Keratinocyte (primary cell): ENCODE results near the gene PTPN6. TPM values are rescaled to one million over a fixed set of nuclear protein-coding genes. Genes with fewer than 3 reads are reported as not detected.

Experiments
- DNase-seq: peaks from one replicate; pipeline ENCODE4 v3.0.0-alpha.2; 2011; ENCODE audit warnings: low read depth, missing footprints, low spot score
- FAIRE-seq: peaks from 2 replicates; lab custom pipeline; 2011; peaks lifted over from hg19 to GRCh38; lab: Jason Lieb, UNC
- H2AFZ ChIP-seq: 2 replicates; pipeline ENCODE4 v1.6.0; 2012; ENCODE audit warnings: low read length, control low read depth, inconsistent platforms; ENCODE audit not compliant: control insufficient read depth
- H3K27ac ChIP-seq: 2 replicates; pipeline ENCODE4 v1.5.1; 2011; ENCODE audit warnings: low read length; ENCODE audit not compliant: control insufficient read depth, insufficient read depth
- H3K27me3 ChIP-seq: 3 replicates; pipeline ENCODE4 v1.6.0; 2011; ENCODE audit warnings: low read length; ENCODE audit not compliant: control insufficient read depth, insufficient read depth; ENCODE audit errors: extremely low read depth
- H3K36me3 ChIP-seq, 2 experiments: 2 replicates in 1 of 2; 3 replicates in 1 of 2; pipeline ENCODE4 v1.5.1; 2011; ENCODE audit warnings: low read length in 2 of 2, mild to moderate bottlenecking in 1 of 2; ENCODE audit not compliant: control insufficient read depth in 2 of 2, insufficient read depth in 2 of 2; ENCODE audit errors: extremely low read depth in 1 of 2
- H3K4me1 ChIP-seq: 3 replicates; pipeline ENCODE4 v1.5.1; 2011; ENCODE audit warnings: low read length; ENCODE audit not compliant: control insufficient read depth, insufficient read depth; ENCODE audit errors: extremely low read depth
- H3K4me2 ChIP-seq: 3 replicates; pipeline ENCODE4 v1.6.0; 2011; ENCODE audit warnings: low read depth, low read length; ENCODE audit not compliant: control insufficient read depth, insufficient read depth; ENCODE audit errors: extremely low read depth
- H3K4me3 ChIP-seq, 3 experiments: fragments of 200-600 bp in 1 of 3; sonication (generic) in 1 of 3; 2 replicates in 2 of 3; 3 replicates in 1 of 3; pipeline ENCODE4 v1.5.1; 2011 to 2016; ENCODE audit warnings: low read length in 3 of 3, mild to moderate bottlenecking in 3 of 3, control low read depth in 2 of 3, inconsistent platforms in 1 of 3, low read depth in 1 of 3, mixed read lengths in 1 of 3, mixed run types in 1 of 3, moderate library complexity in 1 of 3; ENCODE audit not compliant: control insufficient read depth in 2 of 3, insufficient read depth in 2 of 3; ENCODE audit errors: extremely low read depth in 1 of 3
- H3K79me2 ChIP-seq: 2 replicates; pipeline ENCODE4 v1.6.0; 2012; ENCODE audit warnings: low read length; ENCODE audit not compliant: control insufficient read depth, insufficient read depth
- H3K9ac ChIP-seq: 3 replicates; pipeline ENCODE4 v1.6.0; 2011; ENCODE audit warnings: low read length; ENCODE audit not compliant: control insufficient read depth, insufficient read depth; ENCODE audit errors: extremely low read depth
- H3K9me1 ChIP-seq: 3 replicates; pipeline ENCODE4 v1.6.0; 2011; ENCODE audit warnings: low read length; ENCODE audit not compliant: control insufficient read depth, insufficient read depth; ENCODE audit errors: extremely low read depth
- H3K9me3 ChIP-seq: 2 replicates; pipeline ENCODE4 v1.5.1; 2012; ENCODE audit warnings: low read depth, low read length; ENCODE audit not compliant: control insufficient read depth
- H4K20me1 ChIP-seq: 3 replicates; pipeline ENCODE4 v1.6.0; 2011; ENCODE audit warnings: low read length; ENCODE audit not compliant: control insufficient read depth, insufficient read depth; ENCODE audit errors: extremely low read depth
- EZH2 ChIP-seq: IDR thresholded peaks from one replicate; pipeline ENCODE4 v1.6.1; 2012; ENCODE audit warnings: inconsistent platforms, mild to moderate bottlenecking, low read length, moderate library complexity
- dilution Hi-C: fragments of 300-500 bp; cut with MboI; formaldehyde crosslinking; loops from one replicate; pipeline ENCODE4 v1.7.0; 2020; ENCODE audit warnings: low sequenced_read_pairs; ENCODE audit not compliant: extremely low pct_ligation_motif_present
- polyA plus RNA-seq, 5 experiments: library from polyadenylated mRNA; depleted of rRNA in 3 of 5; stranded (reverse) in 3 of 5; stranded (forward) in 1 of 5; unstranded in 1 of 5; fragments of >200 nt; gene quantifications; 1 replicate in 1 of 5; 2 replicates in 3 of 5; 3 replicates in 1 of 5; pipeline versions ENCODE4 v1.2.1 to v1.2.3, GENCODE V29; 2011 to 2012; ENCODE audit warnings: missing spikeins in 2 of 5, low read depth in 1 of 5, low replicate concordance in 1 of 5
- TF ChIP-seq, protein P1 (sequence below), 3 experiments: IDR thresholded peaks in 1 of 3; conservative IDR thresholded peaks in 1 of 3; optimal IDR thresholded peaks in 1 of 3; 2 replicates in 2 of 3; 3 replicates in 1 of 3; pipeline versions ENCODE3 to v1.5.1; 2011; ENCODE audit warnings: low read length in 3 of 3, mild to moderate bottlenecking in 3 of 3, moderate library complexity in 2 of 3, control low read depth in 1 of 3, inconsistent platforms in 1 of 3; ENCODE audit not compliant: insufficient read depth in 2 of 3; ENCODE audit errors: extremely low read depth in 1 of 3

Gene PTPN6
- polyA plus RNA-seq, 1 donor (not counting 4 experiments of a cell fraction or from before 2014, with no cell fraction given): 18.7 TPM

DNA sequence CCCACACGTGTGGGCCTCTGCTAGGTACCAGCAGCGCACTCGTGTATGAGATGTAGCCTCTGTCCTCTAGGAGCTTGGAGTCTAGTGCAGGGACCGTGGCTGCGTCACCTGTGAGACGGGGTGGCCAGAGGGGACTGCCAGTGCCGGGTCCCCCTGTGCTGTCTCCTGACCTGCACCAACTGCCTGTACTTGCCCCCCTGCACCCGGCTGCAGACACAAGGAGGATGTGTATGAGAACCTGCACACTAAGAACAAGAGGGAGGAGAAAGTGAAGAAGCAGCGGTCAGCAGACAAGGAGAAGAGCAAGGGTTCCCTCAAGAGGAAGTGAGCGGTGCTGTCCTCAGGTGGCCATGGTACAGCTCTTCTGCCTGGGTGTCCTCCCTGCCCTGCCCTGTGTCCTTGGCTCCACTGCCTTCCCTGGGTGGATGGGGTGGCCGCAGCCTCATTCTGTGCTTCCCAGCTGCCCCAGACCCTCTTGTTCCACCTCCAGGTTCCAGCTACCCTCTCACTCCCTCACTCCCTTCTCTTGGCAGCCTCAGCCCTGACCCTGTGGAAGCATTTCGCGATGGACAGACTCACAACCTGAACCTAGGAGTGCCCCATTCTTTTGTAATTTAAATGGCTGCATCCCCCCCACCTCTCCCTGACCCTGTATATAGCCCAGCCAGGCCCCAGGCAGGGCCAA, 9.6 kb downstream of the PTPN6 start:
- Histone ChIP-seq H3K4me2 (peak overlapping the region; percentile 12), H3K27me3 (no peaks in the 10 kb centered on the region), H4K20me1 (peaks cover 8% of the 10 kb centered on the region), H3K9me1 (no peaks in the 10 kb centered on the region), H3K9me3 (no peaks in the 10 kb centered on the region), H3K36me3 (peaks cover 7 to 17% of the 10 kb centered on the region in 2 experiments), H3K79me2 (peaks cover 29% of the 10 kb centered on the region), H2AFZ (peak overlapping the region; percentile 93), H3K27ac (peak overlapping the region; percentile 95), H3K4me3 (no peak overlapping the region), H3K9ac (peak overlapping the region; percentile 99), H3K4me1 (peaks cover 50% of the 10 kb centered on the region)
- TF ChIP-seq EZH2: no peak
- TF ChIP-seq, protein P1, sequence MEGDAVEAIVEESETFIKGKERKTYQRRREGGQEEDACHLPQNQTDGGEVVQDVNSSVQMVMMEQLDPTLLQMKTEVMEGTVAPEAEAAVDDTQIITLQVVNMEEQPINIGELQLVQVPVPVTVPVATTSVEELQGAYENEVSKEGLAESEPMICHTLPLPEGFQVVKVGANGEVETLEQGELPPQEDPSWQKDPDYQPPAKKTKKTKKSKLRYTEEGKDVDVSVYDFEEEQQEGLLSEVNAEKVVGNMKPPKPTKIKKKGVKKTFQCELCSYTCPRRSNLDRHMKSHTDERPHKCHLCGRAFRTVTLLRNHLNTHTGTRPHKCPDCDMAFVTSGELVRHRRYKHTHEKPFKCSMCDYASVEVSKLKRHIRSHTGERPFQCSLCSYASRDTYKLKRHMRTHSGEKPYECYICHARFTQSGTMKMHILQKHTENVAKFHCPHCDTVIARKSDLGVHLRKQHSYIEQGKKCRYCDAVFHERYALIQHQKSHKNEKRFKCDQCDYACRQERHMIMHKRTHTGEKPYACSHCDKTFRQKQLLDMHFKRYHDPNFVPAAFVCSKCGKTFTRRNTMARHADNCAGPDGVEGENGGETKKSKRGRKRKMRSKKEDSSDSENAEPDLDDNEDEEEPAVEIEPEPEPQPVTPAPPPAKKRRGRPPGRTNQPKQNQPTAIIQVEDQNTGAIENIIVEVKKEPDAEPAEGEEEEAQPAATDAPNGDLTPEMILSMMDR (optimal IDR thresholded peaks at IDR 0.05 in 1 of 3, IDR thresholded peaks at IDR 0.05 in 1 of 3, conservative IDR thresholded peaks at IDR 0.05 in 1 of 3; ENCODE audit: extremely low read depth in 1 of 3, insufficient read depth in 2 of 3, low read length in 3 of 3): no peak
- dilution Hi-C loops: no loop called here
- no peak for DNase-seq
- FAIRE-seq: no peak

DNA sequence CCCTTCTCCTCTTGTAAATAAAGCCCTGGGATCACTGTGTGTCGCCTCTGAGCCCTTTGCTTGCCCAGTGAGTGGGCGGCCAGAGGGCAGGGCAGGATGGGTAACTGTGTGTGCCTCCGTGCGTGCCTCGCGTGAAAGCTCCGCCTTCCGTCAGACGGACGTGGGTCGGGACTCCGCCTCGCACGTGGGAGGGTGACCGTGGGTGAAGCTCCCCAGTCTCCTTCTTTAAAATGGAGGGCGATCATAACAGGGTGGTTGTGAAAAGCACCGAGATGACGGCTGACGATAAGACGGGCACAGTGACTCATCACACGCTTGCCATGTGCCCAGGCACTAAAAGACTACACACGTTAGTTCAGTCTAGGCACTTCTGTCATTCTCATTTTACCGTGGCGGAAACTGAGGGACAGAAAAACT, 10.1 kb downstream of the PTPN6 start:
- Histone ChIP-seq H3K4me2 (peak overlapping the region; percentile 86), H3K27ac (peak overlapping the region; percentile 95), H2AFZ (peak overlapping the region; percentile 93), H3K9me1 (no peaks in the 10 kb centered on the region), H3K4me3 (peak overlapping the region in 1 of 3 experiments; percentile 35), H3K9me3 (no peaks in the 10 kb centered on the region), H4K20me1 (peaks cover 8% of the 10 kb centered on the region), H3K9ac (peak overlapping the region; percentile 99), H3K4me1 (peaks cover 53% of the 10 kb centered on the region), H3K79me2 (peaks cover 33% of the 10 kb centered on the region), H3K36me3 (peaks cover 11 to 19% of the 10 kb centered on the region in 2 experiments), H3K27me3 (no peaks in the 10 kb centered on the region)
- FAIRE-seq (peak; percentile 86), DNase-seq (no peak)
- dilution Hi-C loops: no loop called here
- no peak for TF ChIP-seq EZH2
- TF ChIP-seq, protein P1 (optimal IDR thresholded peaks at IDR 0.05 in 1 of 3, IDR thresholded peaks at IDR 0.05 in 1 of 3, conservative IDR thresholded peaks at IDR 0.05 in 1 of 3; ENCODE audit: extremely low read depth in 1 of 3, insufficient read depth in 2 of 3, low read length in 3 of 3): no peak
